Kidney (tissue), 14 donors: ENCODE data around the gene ELN. TPM values are rescaled to one million over a fixed set of nuclear protein-coding genes. Genes with fewer than 3 reads are reported as not detected.
A peak's percentile ranks its signal among the peaks of the same experiment; 100 is the strongest.

Experiments used
- DNase-seq, 5 donors: peaks; one replicate each; pipeline ENCODE4 v3.0.0-alpha.2; 2013 to 2020
- FAIRE-seq: peaks from 2 replicates; lab custom pipeline; 2012; peaks lifted over from hg19 to GRCh38; lab: Jason Lieb, UNC
- H3K27ac ChIP-seq, 2 donors: one replicate each; pipeline ENCODE4 v1.7.0; 2013; ENCODE audit warnings: low read depth in 2 of 2, low read length in 2 of 2, inconsistent platforms in 1 of 2
- H3K27me3 ChIP-seq: one replicate; pipeline ENCODE4 v1.7.1; 2013; ENCODE audit warnings: low read length, inconsistent platforms; ENCODE audit not compliant: control insufficient read depth, insufficient read depth
- H3K36me3 ChIP-seq, 3 donors: one replicate each; pipeline versions ENCODE4 v1.7.0 to v1.7.1; 2013; ENCODE audit warnings: low read length in 3 of 3, control low read depth in 1 of 3, inconsistent platforms in 1 of 3; ENCODE audit not compliant: insufficient read depth in 3 of 3, control insufficient read depth in 2 of 3
- H3K4me1 ChIP-seq, 3 donors: one replicate each; pipeline versions ENCODE4 v1.7.0 to v1.7.1; 2013; ENCODE audit warnings: low read length in 3 of 3, inconsistent platforms in 1 of 3, low read depth in 1 of 3; ENCODE audit not compliant: control insufficient read depth in 2 of 3, insufficient read depth in 2 of 3
- H3K4me3 ChIP-seq, 3 donors: one replicate each; pipeline versions ENCODE4 v1.7.0 to v1.8.1; 2013; ENCODE audit warnings: low read length in 3 of 3, control low read depth in 1 of 3, inconsistent platforms in 1 of 3
- H3K9ac ChIP-seq, 3 donors: one replicate each; pipeline versions ENCODE4 v1.7.0 to v1.7.1; 2013; ENCODE audit warnings: low read length in 3 of 3, control low read depth in 1 of 3, inconsistent platforms in 1 of 3
- H3K9me3 ChIP-seq, 3 donors: one replicate each; pipeline versions ENCODE4 v1.7.0 to v1.7.1; 2013; ENCODE audit warnings: low read length in 3 of 3, control low read depth in 1 of 3, inconsistent platforms in 1 of 3; ENCODE audit not compliant: control insufficient read depth in 2 of 3, insufficient read depth in 1 of 3
- CTCF ChIP-seq: IDR thresholded peaks from 3 replicates; pipeline ENCODE4 v1.5.1; 2012; ENCODE audit warnings: mild to moderate bottlenecking, moderate library complexity, borderline replicate concordance; ENCODE audit not compliant: insufficient read depth; ENCODE audit errors: extremely low read depth
- intact Hi-C: fragments of 100-400 bp; cut with DNase I; formaldehyde crosslinking; loops from one replicate; pipeline ENCODE4 v1.11.1; 2022
- polyA plus RNA-seq: library from polyadenylated mRNA; stranded (reverse); fragments of 350-450 nt; fragmentation: Illumina TruSeq; extraction: RNeasy Lipid Tissue Mini Kit (QIAGEN cat#74804); gene quantifications from one replicate; pipeline ENCODE4 v1.2.3, GENCODE V29; 2014; ENCODE audit warnings: low read depth, low replicate concordance; ENCODE audit not compliant: insufficient read depth
- total RNA-seq: library from RNA; stranded (reverse); fragmentation: NEBNext Ultra II Directional; extraction: Animal tissue kit (Norgen Biotek cat#: 25700); gene quantifications from one replicate; pipeline ENCODE4 v1.2.1, GENCODE V29; 2021
- donor health status: control.
- donor health status: control.
- donor health status: control.
- donor health status: control.
- donor health status: control.
- donor health status: DM: yes; HTN: yes; CAD: no.
- donor health status: Normal renal cell carcinoma (clear cell type).

The ELN gene
- total and polyA plus RNA-seq, 2 donors from 2014 or later: 14.9 to 44.8 TPM

- Histone ChIP-seq H3K27me3 (no peaks in the 10 kb centered on the region), H3K27ac (no peak overlapping the region), H3K36me3 (peaks cover 0 to 10% (median 3%) of the 10 kb centered on the region in 3 donors), H3K4me3 (no peak overlapping the region), H3K9ac (no peak overlapping the region), H3K9me3 (no peaks in the 10 kb centered on the region), H3K4me1 (no peaks in the 10 kb centered on the region)
- FAIRE-seq: no peak
- DNase-seq: no peak
- TF ChIP-seq CTCF: no peak
- intact Hi-C loops: no loop called here
Observed at GRCh38 chr7:74053589-74054186, 25.7 kb downstream of the ELN start.

GRCh38 chr7:74056096-74056915 lies 28.3 kb downstream of the ELN start:
- Histone ChIP-seq H3K9ac (no peak overlapping the region), H3K36me3 (no peaks in the 10 kb centered on the region), H3K9me3 (no peaks in the 10 kb centered on the region), H3K4me1 (no peaks in the 10 kb centered on the region), H3K27ac (no peak overlapping the region), H3K4me3 (no peak overlapping the region), H3K27me3 (no peaks in the 10 kb centered on the region)
- intact Hi-C loops: no loop called here
- no peak for TF ChIP-seq CTCF
- no peak for FAIRE-seq
- DNase-seq: peak in 1 of 5 donors; percentile 69

GRCh38 chr7:74057216-74057925 lies 29.4 kb downstream of the ELN start:
- H3K9me3 ChIP-seq: no peaks in the 10 kb centered on the region
- H3K9ac ChIP-seq: no peak overlapping the region
- no peak overlapping the region for H3K4me3 ChIP-seq
- H3K4me1 ChIP-seq: peaks cover 0 to 6% (median 0%) of the 10 kb centered on the region in 3 donors
- FAIRE-seq: no peak
- H3K27ac ChIP-seq: no peak overlapping the region
- H3K27me3 ChIP-seq: no peaks in the 10 kb centered on the region
- intact Hi-C loops: no loop called here
- no peak for TF ChIP-seq CTCF
- peak in 1 of 5 donors; percentile 49 for DNase-seq
- no peaks in the 10 kb centered on the region for H3K36me3 ChIP-seq
